OCI-LY7 (cell line): Measurements from ENCODE around the gene TNRC6C.

ENCODE experiments used
- EZH2phosphoT487 ChIP-seq: fragments of 200-600 bp; sonication (generic); IDR thresholded peaks from 2 replicates; pipeline ENCODE4 v1.6.1; 2018; ENCODE audit warnings: low read depth, borderline replicate concordance, mild to moderate bottlenecking, mixed run types, antibody characterized with exemption, low read length, moderate library complexity, mixed read lengths
- TF ChIP-seq, protein P1 (sequence below): fragments of 200-600 bp; sonication (generic); conservative IDR thresholded peaks from 2 replicates; pipeline ENCODE4 v1.5.1; 2014; ENCODE audit warnings: mild to moderate bottlenecking, antibody characterized with exemption, low read length, moderate library complexity, mixed read lengths

DNA sequence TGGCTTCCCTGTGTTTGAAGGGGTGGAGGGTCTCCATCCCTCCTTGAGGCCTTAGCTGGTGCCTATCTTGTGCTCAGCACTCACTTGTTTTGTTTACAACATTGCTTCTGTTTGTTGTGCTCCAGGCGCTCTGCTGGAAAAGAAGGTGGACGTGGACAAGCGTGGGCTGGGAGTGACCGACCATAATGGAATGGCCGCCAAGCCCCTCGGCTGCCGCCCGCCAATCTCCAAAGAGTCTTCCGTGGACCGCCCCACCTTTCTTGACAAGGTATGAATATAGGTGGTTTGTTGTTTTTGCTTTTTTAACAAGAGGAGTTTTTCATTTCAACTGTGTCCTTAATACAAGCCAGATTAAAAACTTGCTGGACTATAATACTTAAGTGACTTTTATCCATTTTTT, 116.5 kb downstream of the TNRC6C start:
- TF ChIP-seq, protein P1, sequence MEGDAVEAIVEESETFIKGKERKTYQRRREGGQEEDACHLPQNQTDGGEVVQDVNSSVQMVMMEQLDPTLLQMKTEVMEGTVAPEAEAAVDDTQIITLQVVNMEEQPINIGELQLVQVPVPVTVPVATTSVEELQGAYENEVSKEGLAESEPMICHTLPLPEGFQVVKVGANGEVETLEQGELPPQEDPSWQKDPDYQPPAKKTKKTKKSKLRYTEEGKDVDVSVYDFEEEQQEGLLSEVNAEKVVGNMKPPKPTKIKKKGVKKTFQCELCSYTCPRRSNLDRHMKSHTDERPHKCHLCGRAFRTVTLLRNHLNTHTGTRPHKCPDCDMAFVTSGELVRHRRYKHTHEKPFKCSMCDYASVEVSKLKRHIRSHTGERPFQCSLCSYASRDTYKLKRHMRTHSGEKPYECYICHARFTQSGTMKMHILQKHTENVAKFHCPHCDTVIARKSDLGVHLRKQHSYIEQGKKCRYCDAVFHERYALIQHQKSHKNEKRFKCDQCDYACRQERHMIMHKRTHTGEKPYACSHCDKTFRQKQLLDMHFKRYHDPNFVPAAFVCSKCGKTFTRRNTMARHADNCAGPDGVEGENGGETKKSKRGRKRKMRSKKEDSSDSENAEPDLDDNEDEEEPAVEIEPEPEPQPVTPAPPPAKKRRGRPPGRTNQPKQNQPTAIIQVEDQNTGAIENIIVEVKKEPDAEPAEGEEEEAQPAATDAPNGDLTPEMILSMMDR, result no peak
- TF ChIP-seq EZH2phosphoT487, result no peak
